Gastrocnemius medialis (tissue), 4 donors: Measurements from ENCODE around the gene TCF7L2. TPM values are rescaled to one million over a fixed set of nuclear protein-coding genes. Genes with fewer than 3 reads are reported as not detected.

Source experiments
- ATAC-seq, 2 donors: fragments of 150-250 bp; one replicate each; pipeline ENCODE4 v1.9.1; 2016
- DNase-seq, 2 donors: peaks; one replicate each; pipeline ENCODE4 v3.0.0-alpha.2; 2019
- H3K27ac ChIP-seq, 4 donors: fragments of 200-600 bp; sonication (generic); 1 replicate in 1 of 4; 2 replicates in 3 of 4; pipeline ENCODE4 v1.5.1; 2016 to 2018; ENCODE audit warnings: mild to moderate bottlenecking in 2 of 4, moderate library complexity in 1 of 4
- H3K27me3 ChIP-seq, 3 donors: fragments of 200-600 bp; sonication (generic) in 2 of 3; 1 replicate in 1 of 3; 2 replicates in 2 of 3; pipeline versions ENCODE4 v1.5.1 to v1.6.0; 2016 to 2019; ENCODE audit warnings: mild to moderate bottlenecking in 1 of 3, moderate library complexity in 1 of 3
- H3K36me3 ChIP-seq, 2 donors: fragments of 200-600 bp; sonication (generic) in 1 of 2; one replicate each; pipeline ENCODE4 v1.5.1; 2017 to 2018
- H3K4me1 ChIP-seq, 2 donors: fragments of 200-600 bp; sonication (generic) in 1 of 2; one replicate each; pipeline ENCODE4 v1.5.1; 2016 to 2017; ENCODE audit warnings: mild to moderate bottlenecking in 2 of 2
- H3K4me3 ChIP-seq, 4 donors: fragments of 200-600 bp; sonication (generic) in 3 of 4; 1 replicate in 1 of 4; 2 replicates in 3 of 4; pipeline ENCODE4 v1.5.1; 2016 to 2019; ENCODE audit warnings: mild to moderate bottlenecking in 2 of 4
- H3K9me3 ChIP-seq, 3 donors: fragments of 200-600 bp; sonication (generic) in 2 of 3; 1 replicate in 1 of 3; 2 replicates in 2 of 3; pipeline ENCODE4 v1.5.1; 2016 to 2019
- CTCF ChIP-seq, 5 experiments: fragments of 450-650 bp in 3 of 5; fragments of 200-600 bp in 2 of 5; sonication (generic) in 2 of 5; IDR thresholded peaks in 4 of 5; conservative IDR thresholded peaks in 1 of 5; 1 replicate in 4 of 5; 2 replicates in 1 of 5; pipeline ENCODE4 v1.5.1; 2016 to 2019; ENCODE audit warnings: antibody characterized with exemption in 5 of 5, mild to moderate bottlenecking in 3 of 5, moderate library complexity in 3 of 5
- POLR2A ChIP-seq, 2 donors: fragments of 450-650 bp; IDR thresholded peaks; one replicate each; pipeline ENCODE4 v1.6.1; 2017; ENCODE audit warnings: antibody characterized with exemption in 2 of 2, mild to moderate bottlenecking in 2 of 2, moderate library complexity in 2 of 2
- in situ Hi-C, 4 donors: fragments of 200-750 bp; cut with MboI; loops; one replicate each; pipeline versions ENCODE4 v1.15.0 to v1.8.0; 2017; ENCODE audit warnings: low sequenced_read_pairs in 4 of 4
- intact Hi-C: fragments of 100-400 bp; cut with DNase I; formaldehyde crosslinking; loops from one replicate; pipeline ENCODE4 v1.15.1; 2023; ENCODE audit warnings: low total_unique reads
- total RNA-seq, 4 donors: library from RNA; depleted of rRNA; stranded (reverse); fragments of >200 nt; gene quantifications; one replicate each; pipeline versions ENCODE4 v1.1.0 to v1.2.3, GENCODE V29; 2016

Gene TCF7L2
- total RNA-seq, 4 donors from 2014 or later = 4.6 to 5.1 (median 5.0) TPM

- no peak overlapping the region for H3K27ac ChIP-seq
- H3K4me1 ChIP-seq = no peaks in the 10 kb centered on the region
- H3K27me3 ChIP-seq = no peaks in the 10 kb centered on the region
- in situ Hi-C loops = no loop called here
- TF ChIP-seq CTCF (IDR thresholded peaks at IDR 0.05 in 4 of 5, conservative IDR thresholded peaks at IDR 0.05 in 1 of 5) (no peak), POLR2A (IDR thresholded peaks at IDR 0.05) (no peak)
- H3K9me3 ChIP-seq = no peaks in the 10 kb centered on the region
- intact Hi-C loops = no loop called here
- no peak for ATAC-seq
- H3K4me3 ChIP-seq = no peak overlapping the region
- DNase-seq = no peak
- no peaks in the 10 kb centered on the region for H3K36me3 ChIP-seq
Measured at GRCh38 chr10:112919721-112920120, 30.3 kb upstream of the TCF7L2 start.

GRCh38 chr10:112926906-112927688 lies 22.9 kb upstream of the TCF7L2 start:
- no peak for TF ChIP-seq POLR2A (IDR thresholded peaks at IDR 0.05)
- no peak for TF ChIP-seq CTCF (IDR thresholded peaks at IDR 0.05 in 4 of 5, conservative IDR thresholded peaks at IDR 0.05 in 1 of 5)
- in situ Hi-C loops = no loop called here
- intact Hi-C loops = no loop called here
- Histone ChIP-seq H3K4me1 (no peaks in the 10 kb centered on the region), H3K9me3 (no peaks in the 10 kb centered on the region), H3K27me3 (no peaks in the 10 kb centered on the region), H3K4me3 (no peak overlapping the region), H3K27ac (no peak overlapping the region), H3K36me3 (no peaks in the 10 kb centered on the region)
- no peak for DNase-seq
- ATAC-seq = no peak

GRCh38 chr10:112927980-112928379 lies 22.1 kb upstream of the TCF7L2 start:
- in situ Hi-C loops = no loop called here
- DNase-seq (no peak), ATAC-seq (no peak)
- Histone ChIP-seq H3K4me3 (no peak overlapping the region), H3K4me1 (no peaks in the 10 kb centered on the region), H3K27ac (no peak overlapping the region), H3K9me3 (no peaks in the 10 kb centered on the region), H3K36me3 (no peaks in the 10 kb centered on the region), H3K27me3 (peaks cover 0 to 2% (median 0%) of the 10 kb centered on the region in 3 donors)
- TF ChIP-seq POLR2A (IDR thresholded peaks at IDR 0.05) (no peak), CTCF (IDR thresholded peaks at IDR 0.05 in 4 of 5, conservative IDR thresholded peaks at IDR 0.05 in 1 of 5) (no peak)
- intact Hi-C loops = no loop called here

- intact Hi-C loops (no loop called here), in situ Hi-C loops (no loop called here)
- no peak for DNase-seq
- Histone ChIP-seq H3K27me3 (peaks cover 0 to 2% (median 0%) of the 10 kb centered on the region in 3 donors), H3K27ac (no peak overlapping the region), H3K36me3 (no peaks in the 10 kb centered on the region), H3K4me3 (no peak overlapping the region), H3K9me3 (no peaks in the 10 kb centered on the region), H3K4me1 (no peaks in the 10 kb centered on the region)
- ATAC-seq = no peak
- TF ChIP-seq POLR2A (IDR thresholded peaks at IDR 0.05) = no peak
- no peak for TF ChIP-seq CTCF (IDR thresholded peaks at IDR 0.05 in 4 of 5, conservative IDR thresholded peaks at IDR 0.05 in 1 of 5)
Measured at GRCh38 chr10:112932658-112933057, 17.4 kb upstream of the TCF7L2 start.
